RWPE2 (cell line): ENCODE results near the gene CD164L2.
"Not testable (repeated sequence)": the region's sequence is repeated elsewhere in the genome, so short reads cannot be mapped to it uniquely, and the experiment has no call there.

Experiments used
- ATAC-seq: fragments of 200-7000 bp; cut with Tn5 transposase; 3 replicates; pipeline ENCODE4 v1.9.1; 2021; ENCODE audit warnings: low read depth
- DNase-seq: peaks from one replicate; pipeline ENCODE4 v3.0.0-alpha.2; 2020; ENCODE audit warnings: low spot score
- H3K27ac ChIP-seq: fragments of 450-650 bp; 2 replicates; pipeline ENCODE4 v1.5.1; 2017; ENCODE audit warnings: mild to moderate bottlenecking; ENCODE audit not compliant: poor library complexity, severe bottlenecking
- H3K27me3 ChIP-seq: fragments of 250-450 bp; sonication (Bioruptor Pico); 2 replicates; pipeline ENCODE4 v1.5.1; 2021; ENCODE audit warnings: mild to moderate bottlenecking, moderate library complexity; ENCODE audit not compliant: insufficient read depth, poor library complexity, severe bottlenecking
- H3K36me3 ChIP-seq: fragments of 250-450 bp; sonication (Bioruptor Pico); 2 replicates; pipeline ENCODE4 v1.5.1; 2020; ENCODE audit warnings: low read depth, mild to moderate bottlenecking, moderate library complexity
- H3K4me1 ChIP-seq: fragments of 250-450 bp; sonication (Bioruptor Pico); 2 replicates; pipeline ENCODE4 v1.5.1; 2021; ENCODE audit warnings: mild to moderate bottlenecking, moderate library complexity; ENCODE audit not compliant: insufficient read depth, poor library complexity, severe bottlenecking
- H3K4me3 ChIP-seq: fragments of 250-450 bp; sonication (Bioruptor Pico); 2 replicates; pipeline ENCODE4 v1.5.1; 2021; ENCODE audit warnings: mild to moderate bottlenecking, moderate library complexity; ENCODE audit not compliant: severe bottlenecking
- H3K9me3 ChIP-seq: fragments of 250-450 bp; sonication (Bioruptor Pico); 2 replicates; pipeline ENCODE4 v1.5.1; 2021; ENCODE audit warnings: mild to moderate bottlenecking, moderate library complexity; ENCODE audit not compliant: severe bottlenecking
- TF ChIP-seq, protein P1 (sequence below): fragments of 450-650 bp; IDR thresholded peaks from one replicate; pipeline ENCODE4 v1.5.1; 2017; ENCODE audit warnings: mild to moderate bottlenecking, moderate library complexity; ENCODE audit not compliant: poor library complexity, severe bottlenecking

Gene CD164L2

DNA sequence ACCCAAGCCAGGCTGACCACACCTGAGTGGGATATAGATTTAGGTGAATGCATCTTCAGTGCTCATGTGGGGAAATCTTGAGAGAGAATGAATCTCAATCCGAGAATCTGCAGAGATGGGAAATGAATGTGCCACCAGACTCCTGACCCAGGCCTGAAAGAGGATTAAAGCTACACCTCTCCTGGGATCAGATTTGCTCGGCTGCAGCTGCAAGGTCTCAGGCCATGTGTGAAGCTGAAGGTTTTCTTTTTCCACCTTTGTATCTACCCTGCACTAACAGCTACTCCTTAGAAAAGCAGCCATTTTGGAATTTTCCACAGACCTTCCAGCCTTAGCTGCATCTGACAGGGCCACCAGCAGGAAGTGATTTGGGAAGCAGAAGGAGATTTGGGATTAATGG lies 27.6 kb upstream of the CD164L2 start:
- ATAC-seq (no peak), DNase-seq (no peak)
- Histone ChIP-seq H3K27ac (no peak overlapping the region), H3K4me3 (no peak overlapping the region), H3K9me3 (no peaks in the 10 kb centered on the region), H3K36me3 (peaks cover 72% of the 10 kb centered on the region), H3K4me1 (no peaks in the 10 kb centered on the region), H3K27me3 (no peaks in the 10 kb centered on the region)
- TF ChIP-seq, protein P1, sequence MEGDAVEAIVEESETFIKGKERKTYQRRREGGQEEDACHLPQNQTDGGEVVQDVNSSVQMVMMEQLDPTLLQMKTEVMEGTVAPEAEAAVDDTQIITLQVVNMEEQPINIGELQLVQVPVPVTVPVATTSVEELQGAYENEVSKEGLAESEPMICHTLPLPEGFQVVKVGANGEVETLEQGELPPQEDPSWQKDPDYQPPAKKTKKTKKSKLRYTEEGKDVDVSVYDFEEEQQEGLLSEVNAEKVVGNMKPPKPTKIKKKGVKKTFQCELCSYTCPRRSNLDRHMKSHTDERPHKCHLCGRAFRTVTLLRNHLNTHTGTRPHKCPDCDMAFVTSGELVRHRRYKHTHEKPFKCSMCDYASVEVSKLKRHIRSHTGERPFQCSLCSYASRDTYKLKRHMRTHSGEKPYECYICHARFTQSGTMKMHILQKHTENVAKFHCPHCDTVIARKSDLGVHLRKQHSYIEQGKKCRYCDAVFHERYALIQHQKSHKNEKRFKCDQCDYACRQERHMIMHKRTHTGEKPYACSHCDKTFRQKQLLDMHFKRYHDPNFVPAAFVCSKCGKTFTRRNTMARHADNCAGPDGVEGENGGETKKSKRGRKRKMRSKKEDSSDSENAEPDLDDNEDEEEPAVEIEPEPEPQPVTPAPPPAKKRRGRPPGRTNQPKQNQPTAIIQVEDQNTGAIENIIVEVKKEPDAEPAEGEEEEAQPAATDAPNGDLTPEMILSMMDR, result no peak

GRCh38 chr1:27409669-27410068 lies 26.5 kb upstream of the CD164L2 start:
- peaks cover 62% of the 10 kb centered on the region for H3K36me3 ChIP-seq
- ATAC-seq, result no peak
- TF ChIP-seq, protein P1, result no peak

DNA sequence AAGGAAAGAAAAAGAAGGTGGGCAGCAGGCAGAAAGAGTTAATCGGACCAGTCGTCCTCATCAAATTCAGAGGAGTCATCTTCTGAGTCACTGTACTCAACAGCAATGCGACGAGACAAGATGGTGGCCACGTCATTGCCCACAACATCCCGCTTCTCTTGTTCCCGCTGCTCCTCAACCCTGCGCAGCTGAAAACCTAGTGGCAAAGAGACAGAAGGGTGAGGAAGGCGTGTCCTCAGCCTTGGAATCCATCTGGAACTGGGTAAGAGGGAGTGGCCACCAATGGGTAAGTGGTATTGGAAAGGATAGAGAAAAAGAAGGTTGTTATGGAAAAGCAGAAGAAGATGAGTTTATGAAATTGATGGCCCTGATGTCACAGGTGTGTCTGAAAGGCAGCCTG lies 25.0 kb upstream of the CD164L2 start:
- TF ChIP-seq, protein P1, result no peak
- Histone ChIP-seq H3K27me3 (no peaks in the 10 kb centered on the region), H3K36me3 (peaks cover 47% of the 10 kb centered on the region), H3K9me3 (no peaks in the 10 kb centered on the region), H3K4me1 (no peaks in the 10 kb centered on the region), H3K27ac (peak overlapping the region; percentile 9), H3K4me3 (no peak overlapping the region)
- peak; percentile 48 for ATAC-seq
- no peak for DNase-seq

More at GRCh38 chr1:27409669-27410068, 26.5 kb upstream of the CD164L2 start:
- Histone ChIP-seq H3K9me3 (no peaks in the 10 kb centered on the region), H3K27me3 (no peaks in the 10 kb centered on the region), H3K4me3 (no peak overlapping the region), H3K4me1 (no peaks in the 10 kb centered on the region), H3K27ac (no peak overlapping the region)
- DNase-seq, result no peak

GRCh38 chr1:27406791-27407190 lies 23.7 kb upstream of the CD164L2 start:
- not testable (repeated sequence) for ATAC-seq, H3K27me3 ChIP-seq, H3K27ac ChIP-seq, DNase-seq, H3K4me1 ChIP-seq, H3K4me3 ChIP-seq, H3K9me3 ChIP-seq
- H3K36me3 ChIP-seq, result peaks cover 33% of the 10 kb centered on the region

DNA sequence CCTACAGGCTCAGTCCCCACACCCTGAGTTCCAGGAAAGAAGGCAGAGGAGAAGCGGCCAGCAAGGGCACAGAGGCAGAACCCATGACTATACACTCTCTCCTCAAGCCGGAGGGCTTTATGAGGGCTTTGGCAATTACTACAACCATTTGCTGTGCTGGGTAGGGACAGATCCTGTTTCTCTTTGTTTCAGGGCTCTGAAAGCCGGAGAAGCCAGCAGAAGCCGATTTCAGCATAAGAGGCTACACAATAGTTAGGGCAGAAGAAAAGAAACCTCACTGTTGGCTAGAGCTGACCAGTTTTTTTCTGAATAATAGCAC lies 23.2 kb upstream of the CD164L2 start:
- TF ChIP-seq, protein P1, result no peak
- H3K36me3 ChIP-seq, result peaks cover 29% of the 10 kb centered on the region
- no peak for ATAC-seq
- no peaks in the 10 kb centered on the region for H3K4me1 ChIP-seq
- H3K4me3 ChIP-seq, result no peak overlapping the region
- no peaks in the 10 kb centered on the region for H3K27me3 ChIP-seq
- no peak for DNase-seq
- no peak overlapping the region for H3K27ac ChIP-seq
- no peaks in the 10 kb centered on the region for H3K9me3 ChIP-seq

DNA sequence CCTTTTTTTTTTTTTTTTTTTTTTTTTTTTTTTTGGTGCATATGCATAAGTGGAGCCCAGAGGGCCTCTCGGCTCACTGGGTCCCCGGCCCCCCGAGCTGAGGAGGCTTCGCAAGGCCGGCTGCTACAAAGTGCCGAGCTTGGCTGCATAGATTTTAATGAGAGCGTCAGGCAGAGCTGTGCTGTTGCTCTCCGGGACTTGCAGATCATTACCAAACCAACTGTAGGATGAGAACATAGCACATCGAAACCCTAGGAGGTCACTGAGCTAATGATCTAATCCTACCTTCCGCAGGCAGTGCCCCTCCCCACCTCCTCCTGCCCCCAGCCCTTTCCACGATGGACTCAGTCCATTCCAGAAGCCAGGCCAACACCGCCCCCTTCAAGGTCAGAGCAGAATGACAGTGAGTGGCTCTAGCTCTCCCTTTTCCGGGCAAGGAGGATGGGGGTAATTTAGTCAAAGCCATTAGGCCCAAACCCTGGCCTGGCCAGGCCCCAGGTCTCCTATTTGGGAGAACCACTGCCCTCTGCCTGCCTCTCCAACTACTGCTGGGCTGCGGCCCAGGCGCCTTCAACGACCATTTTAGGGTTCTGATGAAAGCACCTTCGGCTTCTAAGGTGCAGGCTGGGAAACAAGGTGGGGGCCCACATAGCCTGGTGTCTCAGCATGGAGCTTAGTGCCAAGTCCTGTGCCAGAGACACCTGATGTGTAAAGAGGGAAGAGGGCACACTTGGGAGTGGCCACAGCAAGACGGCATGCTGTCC lies 22.6 kb upstream of the CD164L2 start:
- DNase-seq, H3K4me3 ChIP-seq, H3K9me3 ChIP-seq, ATAC-seq, H3K27ac ChIP-seq, H3K4me1 ChIP-seq, H3K27me3 ChIP-seq: not testable (repeated sequence)
- peaks cover 23% of the 10 kb centered on the region for H3K36me3 ChIP-seq
